Measurements from ENCODE around the gene C13orf46.

The C13orf46 gene

DNA sequence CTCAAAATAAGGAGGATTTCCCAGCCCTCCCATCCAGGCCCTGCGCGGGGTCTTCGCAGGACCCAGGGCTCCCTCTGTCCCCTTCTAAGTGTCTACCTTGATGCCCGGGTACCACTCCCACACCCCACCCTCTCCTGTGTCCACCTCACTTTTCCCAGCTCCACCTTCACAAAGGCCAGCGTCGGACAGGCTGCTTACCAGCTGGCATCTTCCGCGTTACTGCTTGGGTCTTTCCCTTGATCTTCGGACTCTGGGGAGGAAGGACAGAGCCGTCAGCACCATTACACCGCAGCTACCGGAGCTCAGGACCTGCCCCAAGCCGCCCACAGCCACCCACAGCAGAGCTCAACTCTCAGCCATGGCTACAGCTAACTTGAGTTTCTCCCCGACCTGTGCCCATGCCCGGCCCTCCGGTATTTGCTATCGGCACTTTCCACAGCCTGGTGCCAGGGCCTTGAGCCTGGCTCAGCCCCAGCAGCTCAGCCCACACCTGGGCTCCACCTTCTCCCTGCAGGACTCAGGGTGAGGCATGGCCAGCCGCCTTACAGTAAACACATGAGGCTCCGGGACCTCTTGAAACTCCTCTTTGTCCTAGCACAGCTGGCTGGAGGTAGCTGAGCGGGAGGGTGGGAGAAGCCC, 3.8 kb downstream of the C13orf46 start:
- no peak for DNase-seq

GRCh38 chr13:113969311-113969972, 4.4 kb downstream of the C13orf46 start:
- DNase-seq, result no peak

DNA sequence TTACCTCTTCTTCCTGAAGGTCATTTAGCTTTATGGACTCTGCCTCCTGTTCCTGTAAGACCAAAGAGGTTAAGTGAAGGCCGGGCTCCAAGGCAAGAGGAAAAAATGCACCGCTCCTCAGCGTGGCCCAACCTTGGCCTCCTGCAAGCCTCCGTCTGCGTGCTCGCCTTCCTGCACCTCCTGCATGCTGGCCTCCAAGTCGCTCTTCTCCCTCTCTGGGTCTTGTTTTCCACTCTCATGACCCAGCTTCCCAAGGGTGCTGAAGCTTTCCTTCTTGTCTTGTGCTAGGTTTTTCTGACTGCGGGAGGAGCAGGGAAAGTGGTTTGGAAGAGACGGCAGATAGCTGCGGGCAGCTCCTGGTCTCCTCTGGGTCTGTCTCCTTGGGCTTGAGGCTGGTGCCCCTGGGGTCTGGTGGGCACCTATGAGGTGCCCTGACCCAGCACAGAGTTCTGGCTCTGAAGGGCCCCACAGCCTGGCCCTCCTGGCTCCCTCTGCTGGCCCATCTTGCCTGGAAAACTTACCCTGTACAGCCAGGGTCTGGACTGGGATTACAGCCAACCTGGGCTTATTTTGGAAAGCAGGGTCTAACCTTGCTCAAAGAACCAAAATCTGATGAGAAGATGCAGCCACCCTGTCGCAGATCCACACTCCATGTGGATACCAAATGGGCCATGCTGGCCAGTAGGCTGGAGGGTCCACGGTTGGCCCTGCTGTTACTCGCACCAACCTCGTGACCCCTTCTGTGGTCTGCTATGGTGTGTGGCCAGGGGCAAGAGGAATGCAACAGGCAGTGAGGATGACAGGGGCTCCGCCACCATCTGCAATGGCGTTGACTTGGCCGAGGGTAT, 5.2 kb downstream of the C13orf46 start:
- no peak for DNase-seq

- no peak for DNase-seq
Measured at GRCh38 chr13:113967729-113968462, 6.0 kb downstream of the C13orf46 start.

- no peak for DNase-seq
Measured at GRCh38 chr13:113967206-113967720, 6.6 kb downstream of the C13orf46 start.

DNA sequence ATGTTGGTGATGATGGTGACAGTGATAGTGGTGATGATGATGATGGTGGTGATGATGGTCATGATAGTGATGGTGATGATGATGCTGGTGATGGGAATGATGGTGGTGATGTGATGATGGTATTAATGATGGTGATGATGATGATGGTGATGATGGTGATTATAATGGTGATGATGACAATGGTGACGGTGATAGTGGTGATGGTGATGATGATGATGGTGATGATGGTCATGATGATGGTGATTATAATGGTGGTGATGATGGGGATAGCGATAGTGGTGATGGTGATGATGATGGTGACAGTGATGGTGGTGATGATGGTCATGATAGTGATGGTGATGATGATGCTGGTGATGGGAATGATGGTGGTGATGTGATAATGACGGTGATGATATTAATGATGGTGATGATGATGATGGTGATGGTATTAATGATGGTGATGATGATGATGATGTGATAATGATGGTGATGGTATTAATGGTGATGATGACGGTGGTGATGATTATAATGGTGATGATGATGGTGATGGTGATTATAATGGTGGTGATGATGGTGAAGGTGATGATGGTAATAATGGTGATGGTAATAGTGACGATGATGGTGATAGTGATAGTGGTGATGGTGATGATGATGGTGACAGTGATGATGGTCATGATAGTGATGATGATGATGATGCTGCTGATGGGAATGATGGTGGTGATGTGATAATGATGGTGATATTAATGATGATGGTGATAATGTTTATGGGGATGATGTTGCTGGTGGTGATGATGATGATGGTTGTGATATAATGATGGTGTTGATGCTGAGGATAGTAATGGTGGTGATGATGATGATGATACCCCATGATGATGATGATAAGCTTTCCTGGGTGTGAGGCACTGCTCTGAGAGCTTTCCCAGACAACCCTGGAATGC, 7.7 kb downstream of the C13orf46 start:
- no peak for DNase-seq

DNA sequence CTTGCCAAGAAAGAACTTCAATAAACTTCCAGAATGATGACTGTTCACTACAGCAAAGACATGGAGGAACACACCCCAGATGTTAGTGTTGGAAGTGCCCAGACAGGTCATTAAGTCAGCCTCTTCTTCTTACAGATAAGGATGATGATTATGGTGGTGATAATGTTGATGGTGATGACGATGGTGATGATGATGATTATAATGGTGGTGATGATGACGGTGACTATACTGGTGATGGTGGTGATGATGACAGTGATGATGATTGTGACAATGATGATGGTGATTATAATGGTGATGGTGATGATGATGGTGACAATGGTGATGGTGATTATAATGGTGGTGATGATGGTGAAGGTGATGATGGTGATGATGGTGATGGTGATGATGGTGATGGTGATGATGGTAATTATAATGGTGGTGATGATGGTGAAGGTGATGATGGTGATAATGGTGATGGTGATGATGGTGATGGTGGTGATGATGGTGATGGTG, 8.4 kb downstream of the C13orf46 start:
- no peak for DNase-seq

DNA sequence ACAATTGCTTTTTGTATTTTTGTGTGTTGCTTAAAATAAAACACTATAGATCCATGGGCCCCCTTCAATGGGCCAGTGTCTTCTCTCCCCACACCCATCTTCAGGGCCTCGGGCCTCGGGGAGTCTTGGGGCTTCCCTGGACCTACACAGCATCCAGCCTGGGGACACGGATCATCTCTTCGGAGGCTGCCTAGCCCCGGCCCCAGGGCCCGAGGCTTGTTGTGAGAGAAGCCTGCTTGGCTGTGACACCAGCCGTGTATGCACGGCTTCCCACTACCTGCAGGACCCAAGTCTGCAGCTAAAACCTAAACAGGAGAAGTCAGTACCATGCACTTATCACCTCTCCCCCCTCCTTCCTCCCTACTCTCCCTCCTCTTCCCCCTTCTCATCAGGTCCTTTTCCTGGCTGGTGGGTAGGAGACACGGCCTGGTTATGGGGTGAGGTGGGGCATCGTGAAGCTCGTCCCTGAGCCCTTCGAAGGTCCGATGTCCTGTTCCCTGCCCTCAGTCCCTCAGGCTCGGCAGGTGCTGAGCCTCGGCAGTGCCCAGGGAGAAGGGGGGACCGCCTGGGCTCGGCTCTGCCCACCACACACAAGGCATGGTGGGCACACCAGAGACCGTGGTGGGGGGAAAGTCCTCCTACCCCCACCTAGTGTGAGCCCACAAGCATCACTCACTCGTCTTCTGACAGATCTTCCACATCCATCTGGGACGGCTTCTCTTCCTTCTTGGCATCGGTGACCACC, 9.5 kb downstream of the C13orf46 start:
- no peak for DNase-seq

DNA sequence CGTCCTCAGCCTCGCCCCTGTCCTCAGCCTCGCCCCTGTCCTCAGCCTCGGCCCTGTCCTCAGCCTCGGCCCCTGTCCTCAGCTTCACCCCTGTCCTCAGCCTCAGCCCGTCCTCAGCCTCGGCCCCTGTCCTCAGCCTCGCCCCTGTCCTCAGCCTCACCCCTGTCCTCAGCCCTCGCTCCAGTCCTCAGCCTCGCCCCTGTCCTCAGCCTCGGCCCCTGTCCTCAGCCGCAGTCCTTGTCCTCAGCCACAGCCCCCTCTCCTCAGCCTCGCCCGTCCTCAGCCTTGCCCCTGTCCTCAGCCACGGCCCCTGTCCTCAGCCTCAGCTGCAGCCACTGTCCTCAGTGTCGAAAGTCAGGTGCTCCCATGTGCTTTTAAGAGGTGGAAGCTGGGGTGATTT, 10.5 kb downstream of the C13orf46 start:
- DNase-seq, result no peak

DNA sequence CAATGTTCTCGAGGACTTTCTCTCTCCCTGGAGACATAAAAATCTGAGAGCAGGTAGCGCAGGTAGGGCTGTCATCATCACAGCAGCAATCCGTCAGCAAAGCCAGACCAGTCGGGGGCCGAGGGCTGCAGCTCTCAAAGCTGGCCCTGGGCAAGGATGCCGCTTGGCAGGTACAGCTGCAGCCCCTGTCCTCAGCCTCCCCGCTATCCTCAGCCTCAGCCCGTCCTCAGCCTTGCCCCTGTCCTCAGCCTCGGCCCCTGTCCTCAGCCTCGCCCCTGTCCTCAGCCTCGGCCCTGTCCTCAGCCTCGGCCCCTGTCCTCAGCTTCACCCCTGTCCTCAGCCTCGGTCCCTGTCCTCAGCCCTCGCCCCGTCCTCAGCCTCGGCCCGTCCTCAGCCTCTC, 10.9 kb downstream of the C13orf46 start:
- no peak for DNase-seq

GRCh38 chr13:113962386-113962785, 11.5 kb downstream of the C13orf46 start:
- DNase-seq, result no peak

- no peak for DNase-seq
Measured at GRCh38 chr13:113960276-113960948, 13.5 kb downstream of the C13orf46 start.

DNA sequence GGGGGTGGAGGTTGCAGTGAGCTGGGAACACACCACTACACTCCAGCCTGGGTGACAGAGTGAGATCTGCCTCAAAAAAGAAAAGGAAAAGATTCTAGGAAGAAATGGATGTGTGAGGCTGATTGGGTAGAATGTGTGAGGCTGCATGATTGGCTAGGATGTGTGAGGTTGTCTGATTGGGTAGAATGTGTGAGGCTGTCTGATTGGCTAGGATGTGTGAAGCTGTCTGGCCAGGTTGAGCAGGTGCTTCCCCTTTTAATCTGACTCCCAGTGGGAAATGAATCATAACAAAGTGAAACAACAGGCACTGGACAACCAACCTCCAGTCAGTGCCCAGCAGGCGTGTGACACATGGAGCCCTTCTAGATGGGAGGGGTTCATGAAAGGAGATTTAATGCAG, 14.7 kb downstream of the C13orf46 start:
- no peak for DNase-seq

DNA sequence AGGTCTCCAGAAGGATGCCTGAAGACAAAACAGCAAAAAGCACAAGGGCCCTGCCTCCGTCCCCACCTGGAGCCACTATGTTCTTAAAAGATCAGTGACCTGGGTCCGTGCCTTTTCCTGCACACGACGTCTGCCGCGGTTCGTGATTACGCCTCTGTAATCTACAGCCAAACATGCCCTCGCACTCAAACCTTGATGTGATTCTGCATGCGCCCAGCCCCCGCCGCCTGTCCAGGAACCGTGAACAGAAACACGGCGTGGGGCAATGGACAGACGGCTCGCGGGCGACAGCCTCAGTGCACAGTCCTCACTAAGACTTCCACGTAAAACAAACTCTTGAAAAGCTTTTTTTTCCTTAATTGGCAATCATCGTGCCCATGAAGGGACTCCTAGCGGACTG, 15.5 kb downstream of the C13orf46 start:
- DNase-seq, result no peak

DNA sequence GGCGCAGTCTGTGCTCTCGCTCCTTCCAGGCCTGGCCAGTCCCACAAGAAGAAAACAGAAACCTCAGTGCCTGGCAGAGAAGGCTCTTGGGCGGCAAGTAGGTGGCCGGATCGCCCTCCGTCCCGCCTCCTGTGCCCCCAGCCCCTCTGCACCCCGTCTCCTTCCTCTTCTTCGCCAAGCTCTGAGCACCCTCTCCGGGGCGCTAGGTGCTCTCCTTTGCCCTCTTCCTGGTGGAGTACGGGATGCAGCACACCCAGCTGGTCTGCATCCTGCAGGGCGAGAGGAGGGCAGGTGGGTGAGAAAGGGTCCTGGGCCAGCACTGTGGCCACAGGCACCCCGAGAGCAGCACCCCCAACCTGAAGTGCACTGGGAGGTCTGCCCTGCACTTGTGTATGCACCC, 17.3 kb downstream of the C13orf46 start:
- DNase-seq, result no peak

DNA sequence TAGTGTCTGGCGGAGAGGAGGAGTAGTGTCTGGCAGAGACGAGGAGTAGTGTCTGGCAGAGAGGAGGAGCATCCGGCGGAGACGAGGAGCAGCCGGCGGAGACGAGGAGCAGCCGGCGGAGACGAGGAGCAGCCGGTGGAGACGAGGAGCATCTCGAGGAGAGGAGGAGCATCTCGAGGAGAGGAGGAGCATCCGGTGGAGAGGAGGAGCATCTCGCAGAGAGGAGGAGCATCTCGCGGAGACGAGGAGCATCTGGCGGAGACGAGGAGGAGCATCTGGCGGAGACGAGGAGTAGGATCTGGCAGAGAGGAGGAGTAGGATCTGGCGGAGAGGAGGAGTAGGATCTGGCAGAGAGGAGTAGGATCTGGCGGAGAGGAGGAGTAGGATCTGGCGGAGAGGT, 18.2 kb downstream of the C13orf46 start:
- no peak for DNase-seq

DNA sequence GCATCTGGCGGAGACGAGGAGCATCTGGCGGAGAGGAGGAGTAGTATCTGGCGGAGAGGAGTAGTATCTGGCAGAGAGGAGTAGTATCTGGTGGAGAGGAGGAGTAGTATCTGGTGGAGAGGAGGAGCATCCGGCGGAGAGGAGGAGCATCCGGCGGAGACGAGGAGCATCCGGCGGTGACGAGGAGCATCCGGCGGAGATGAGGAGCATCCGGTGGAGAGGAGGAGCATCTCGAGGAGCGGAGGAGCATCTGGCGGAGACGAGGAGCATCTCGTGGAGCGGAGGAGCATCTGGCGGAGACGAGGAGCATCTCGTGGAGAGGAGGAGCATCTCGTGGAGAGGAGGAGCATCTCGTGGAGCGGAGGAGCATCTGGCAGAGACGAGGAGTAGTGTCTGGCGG, 18.6 kb downstream of the C13orf46 start:
- no peak for DNase-seq

DNA sequence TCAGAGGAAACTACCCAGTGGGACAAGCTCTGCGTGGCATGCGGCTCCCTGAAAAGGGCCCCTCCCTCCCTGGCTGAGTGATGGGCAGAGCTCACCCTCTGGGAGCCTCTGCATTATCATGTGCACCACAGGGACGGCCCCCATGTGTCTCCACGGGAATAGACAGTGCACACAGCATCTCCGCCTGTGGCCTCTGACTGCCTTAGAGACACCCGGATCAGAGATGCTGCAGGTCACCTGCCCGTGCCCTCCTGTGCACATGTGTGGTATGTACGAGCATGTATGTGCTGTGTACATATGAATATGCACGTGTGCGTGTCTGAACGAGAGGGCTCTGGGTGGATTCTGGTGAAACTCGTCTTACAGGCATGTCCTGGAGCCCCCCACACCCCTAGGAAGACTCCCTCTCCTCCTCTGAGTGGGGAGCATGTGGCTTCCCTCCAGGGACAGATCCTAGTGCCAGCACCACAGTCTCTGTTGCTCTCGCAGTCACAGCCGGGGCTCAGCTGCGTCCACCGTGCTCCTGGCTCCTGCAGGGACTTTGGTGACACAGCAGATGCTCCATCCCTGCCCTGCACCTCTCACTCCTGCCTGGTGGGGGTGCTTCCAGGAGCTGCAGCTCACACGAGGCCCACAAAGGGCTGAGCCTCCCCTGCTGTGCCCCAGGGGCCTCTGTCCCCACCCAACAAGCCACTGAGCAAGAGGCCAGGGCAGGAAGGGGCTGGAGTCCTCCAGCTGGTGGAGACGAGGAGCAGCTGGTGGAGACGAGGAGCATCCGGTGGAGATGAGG, 19.6 kb downstream of the C13orf46 start:
- DNase-seq, result peak; percentile 10

DNA sequence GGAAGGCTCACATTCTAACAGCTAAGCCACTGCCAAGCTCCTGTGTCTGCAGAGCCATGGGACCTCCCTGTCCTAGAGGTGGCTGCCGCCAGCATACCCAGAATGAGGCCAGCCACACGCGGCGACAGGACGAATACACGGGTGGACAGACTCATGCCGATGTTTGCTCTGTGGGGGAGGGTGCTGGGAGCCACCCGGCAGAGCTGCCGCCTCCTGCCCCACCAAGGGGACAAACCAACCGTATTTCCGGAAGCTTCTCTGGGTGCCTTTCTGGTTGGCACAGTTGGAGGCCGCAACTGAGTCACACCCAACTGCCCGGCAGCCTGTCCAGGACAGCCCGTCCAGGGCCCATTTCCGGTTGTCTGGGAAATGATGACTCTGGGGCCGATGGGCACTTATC, 20.3 kb downstream of the C13orf46 start:
- DNase-seq, result no peak
